GM12878 (cell line): ENCODE measurements around the gene PHF14.
"Not testable (repeated sequence)": the region's sequence is repeated elsewhere in the genome, so short reads cannot be mapped to it uniquely, and the experiment has no call there.

Experiments used
- BHLHE40 ChIP-seq, 2 experiments: fragments of 450-650 bp in 1 of 2; IDR thresholded peaks; 2 replicates each; pipeline ENCODE4 v1.6.1; 2011 to 2017; ENCODE audit warnings: low read depth in 2 of 2, borderline replicate concordance in 1 of 2, improper control_type of control experiment in 1 of 2, low read length in 1 of 2, mild to moderate bottlenecking in 1 of 2
- CBX3 ChIP-seq: fragments of 200-600 bp; sonication (generic); IDR thresholded peaks from 2 replicates; pipeline ENCODE4 v1.6.1; 2016; ENCODE audit warnings: low read depth, borderline replicate concordance
- CEBPB ChIP-seq, 2 experiments: fragments of 150-350 bp in 1 of 2; IDR thresholded peaks; 2 replicates each; pipeline ENCODE4 v1.6.1; 2012 to 2014; ENCODE audit warnings: low read depth in 2 of 2, low read length in 2 of 2, borderline replicate concordance in 1 of 2, inconsistent platforms in 1 of 2
- CTCF ChIP-seq, 3 experiments: IDR thresholded peaks in 2 of 3; conservative IDR thresholded peaks in 1 of 3; 2 replicates each; pipeline ENCODE4 v1.5.1; 2011; ENCODE audit warnings: low read depth in 3 of 3, low read length in 3 of 3, mild to moderate bottlenecking in 3 of 3, control low read depth in 2 of 3, moderate library complexity in 2 of 3, inconsistent platforms in 1 of 3, mixed read lengths in 1 of 3; ENCODE audit not compliant: control insufficient read depth in 2 of 3, insufficient read depth in 1 of 3; ENCODE audit errors: extremely low read depth in 1 of 3
- EZH2 ChIP-seq: IDR thresholded peaks from 2 replicates; pipeline ENCODE4 v1.6.1; 2012; ENCODE audit warnings: low read depth, mild to moderate bottlenecking, control low read depth, inconsistent platforms, low read length, borderline replicate concordance; ENCODE audit not compliant: control insufficient read depth
- MYC ChIP-seq: IDR thresholded peaks from 2 replicates; pipeline ENCODE4 v1.6.1; 2011; ENCODE audit warnings: mild to moderate bottlenecking, low read length, moderate library complexity, inconsistent platforms; ENCODE audit not compliant: insufficient read depth, insufficient replicate concordance, insufficient read length, severe bottlenecking
- POLR2A ChIP-seq: IDR thresholded peaks from 2 replicates; pipeline ENCODE4 v1.6.1; 2011; ENCODE audit warnings: low read depth, mild to moderate bottlenecking, low read length

GRCh38 chr7:10965016-10965415 lies 8.7 kb upstream of the PHF14 start:
- TF ChIP-seq BHLHE40 (IDR thresholded peaks at IDR 0.05; ENCODE audit: borderline replicate concordance in 1 of 2, low read depth in 2 of 2, low read length in 1 of 2); CBX3; POLR2A; CTCF (IDR thresholded peaks at IDR 0.05 in 2 of 3, conservative IDR thresholded peaks at IDR 0.05 in 1 of 3; ENCODE audit: control insufficient read depth in 2 of 3, extremely low read depth in 1 of 3, insufficient read depth in 1 of 3, low read depth in 3 of 3, low read length in 3 of 3); EZH2; CEBPB (IDR thresholded peaks at IDR 0.05; ENCODE audit: borderline replicate concordance in 1 of 2, low read depth in 2 of 2, low read length in 2 of 2); MYC: not testable (repeated sequence)
